Measurements from ENCODE around the gene RBM14. TPM values are rescaled to one million over a fixed set of nuclear protein-coding genes. Genes with fewer than 3 reads are reported as not detected.
"Not testable (repeated sequence)": the region's sequence is repeated elsewhere in the genome, so short reads cannot be mapped to it uniquely, and the experiment has no call there.

Gene RBM14
- total RNA-seq, 1 donor, result 22.4 TPM

DNA sequence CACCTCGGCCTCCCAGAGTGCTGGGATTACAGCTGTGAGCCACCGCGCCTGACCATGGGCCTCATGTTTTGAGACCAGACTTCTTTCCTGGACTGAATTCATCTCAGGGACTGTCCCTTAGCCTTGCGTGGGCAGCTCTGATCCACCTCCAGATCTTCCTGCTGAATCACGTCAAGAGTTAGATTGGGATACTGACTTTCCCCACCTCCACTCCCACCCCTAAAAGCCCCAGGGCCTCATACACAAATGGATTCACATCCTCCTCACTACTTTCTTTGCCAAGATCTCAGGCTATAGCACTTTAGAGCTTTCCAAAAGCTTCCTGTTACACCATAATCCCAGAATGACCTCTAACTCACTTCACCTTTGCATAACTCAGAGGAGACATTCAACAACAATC, 35.6 kb upstream of the RBM14 start:
- peaks cover 9% of the 10 kb centered on the region for H3K4me1 ChIP-seq (ENCODE audit: insufficient read depth, low read length)
- no peaks in the 10 kb centered on the region for H3K36me3 ChIP-seq (ENCODE audit: insufficient read depth, low read length)
- no peak overlapping the region for H3K4me3 ChIP-seq (ENCODE audit: insufficient read depth, low read length)
- no peak overlapping the region for H3K4me2 ChIP-seq (ENCODE audit: insufficient read depth, low read length)
- H3K27ac ChIP-seq (ENCODE audit: low read depth, low read length), result no peak overlapping the region
- TF ChIP-seq, protein P1, sequence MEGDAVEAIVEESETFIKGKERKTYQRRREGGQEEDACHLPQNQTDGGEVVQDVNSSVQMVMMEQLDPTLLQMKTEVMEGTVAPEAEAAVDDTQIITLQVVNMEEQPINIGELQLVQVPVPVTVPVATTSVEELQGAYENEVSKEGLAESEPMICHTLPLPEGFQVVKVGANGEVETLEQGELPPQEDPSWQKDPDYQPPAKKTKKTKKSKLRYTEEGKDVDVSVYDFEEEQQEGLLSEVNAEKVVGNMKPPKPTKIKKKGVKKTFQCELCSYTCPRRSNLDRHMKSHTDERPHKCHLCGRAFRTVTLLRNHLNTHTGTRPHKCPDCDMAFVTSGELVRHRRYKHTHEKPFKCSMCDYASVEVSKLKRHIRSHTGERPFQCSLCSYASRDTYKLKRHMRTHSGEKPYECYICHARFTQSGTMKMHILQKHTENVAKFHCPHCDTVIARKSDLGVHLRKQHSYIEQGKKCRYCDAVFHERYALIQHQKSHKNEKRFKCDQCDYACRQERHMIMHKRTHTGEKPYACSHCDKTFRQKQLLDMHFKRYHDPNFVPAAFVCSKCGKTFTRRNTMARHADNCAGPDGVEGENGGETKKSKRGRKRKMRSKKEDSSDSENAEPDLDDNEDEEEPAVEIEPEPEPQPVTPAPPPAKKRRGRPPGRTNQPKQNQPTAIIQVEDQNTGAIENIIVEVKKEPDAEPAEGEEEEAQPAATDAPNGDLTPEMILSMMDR (IDR thresholded peaks at IDR 0.05; ENCODE audit: extremely low read depth, low read depth, low read length), result no peak
- H3K9me3 ChIP-seq (ENCODE audit: low read depth, low read length), result no peaks in the 10 kb centered on the region
- H3K79me2 ChIP-seq (ENCODE audit: insufficient read depth, low read length), result no peaks in the 10 kb centered on the region
- no peaks in the 10 kb centered on the region for H4K20me1 ChIP-seq (ENCODE audit: insufficient read depth, low read length)
- no peaks in the 10 kb centered on the region for H3K27me3 ChIP-seq (ENCODE audit: insufficient read depth, low read length)
- no peak overlapping the region for H2AFZ ChIP-seq (ENCODE audit: low read length)
- peak; percentile 81 for DNase-seq (ENCODE audit: insufficient read length, low spot score, missing footprints)

DNA sequence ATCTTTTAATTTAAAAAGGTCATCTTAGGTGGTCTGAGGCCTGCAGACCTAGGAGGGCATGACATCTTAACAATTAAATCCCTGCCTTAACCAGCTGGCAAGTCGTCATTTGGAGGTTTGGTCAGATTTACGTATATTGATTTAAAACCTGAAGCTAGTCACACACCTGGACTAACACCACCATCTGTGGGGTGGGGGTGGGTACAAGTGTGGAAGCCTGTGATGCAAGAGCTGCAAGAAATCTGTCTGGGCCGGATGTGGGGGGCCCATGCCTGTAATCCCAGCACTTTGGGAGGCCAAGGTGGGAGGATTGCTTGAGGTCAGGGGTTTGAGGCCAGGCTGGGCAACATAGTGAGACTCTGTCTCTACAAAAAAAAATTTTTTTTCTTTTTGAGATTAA, 35.2 kb upstream of the RBM14 start:
- Histone ChIP-seq H3K79me2 (ENCODE audit: insufficient read depth, low read length) (no peaks in the 10 kb centered on the region), H3K9me3 (ENCODE audit: low read depth, low read length) (no peaks in the 10 kb centered on the region), H3K4me2 (ENCODE audit: insufficient read depth, low read length) (no peak overlapping the region), H4K20me1 (ENCODE audit: insufficient read depth, low read length) (no peaks in the 10 kb centered on the region), H3K27ac (ENCODE audit: low read depth, low read length) (no peak overlapping the region), H3K4me3 (ENCODE audit: insufficient read depth, low read length) (no peak overlapping the region), H2AFZ (ENCODE audit: low read length) (no peak overlapping the region), H3K4me1 (ENCODE audit: insufficient read depth, low read length) (peaks cover 9% of the 10 kb centered on the region), H3K36me3 (ENCODE audit: insufficient read depth, low read length) (no peaks in the 10 kb centered on the region), H3K27me3 (ENCODE audit: insufficient read depth, low read length) (no peaks in the 10 kb centered on the region)
- peak; percentile 8 for DNase-seq (ENCODE audit: insufficient read length, low spot score, missing footprints)
- TF ChIP-seq, protein P1 (IDR thresholded peaks at IDR 0.05; ENCODE audit: extremely low read depth, low read depth, low read length), result no peak

DNA sequence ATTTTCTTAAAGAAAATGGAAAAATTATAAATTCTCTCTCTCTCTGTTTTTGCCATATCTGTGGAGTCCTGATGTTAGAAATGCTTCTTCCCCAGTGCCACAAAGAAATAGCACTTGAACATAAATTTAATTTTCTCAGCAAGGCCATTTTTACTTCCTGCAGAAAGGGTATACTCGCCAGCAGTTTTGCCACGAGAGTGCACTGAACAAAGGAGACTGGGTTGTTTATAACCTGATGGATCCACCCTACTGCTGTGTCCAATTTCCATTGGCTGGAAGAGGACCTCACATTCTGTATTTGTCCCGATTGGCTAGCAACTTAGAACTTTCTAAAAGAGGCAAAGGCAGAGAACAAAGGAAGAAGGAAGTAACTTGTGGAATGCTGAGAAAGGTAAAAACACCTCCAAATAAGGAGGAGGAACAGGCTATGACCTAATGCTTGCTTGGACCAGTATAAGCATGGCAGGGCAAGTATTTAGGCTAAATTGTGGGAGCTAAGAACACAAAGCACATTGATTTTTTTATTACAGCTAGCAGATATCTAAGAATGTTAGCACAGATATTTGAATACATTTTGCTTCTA, 33.8 kb upstream of the RBM14 start:
- not testable (repeated sequence) for H3K27me3 ChIP-seq (ENCODE audit: insufficient read depth, low read length); H3K36me3 ChIP-seq (ENCODE audit: insufficient read depth, low read length); DNase-seq (ENCODE audit: insufficient read length, low spot score, missing footprints); H3K4me2 ChIP-seq (ENCODE audit: insufficient read depth, low read length); H3K79me2 ChIP-seq (ENCODE audit: insufficient read depth, low read length); H3K4me3 ChIP-seq (ENCODE audit: insufficient read depth, low read length); H3K9me3 ChIP-seq (ENCODE audit: low read depth, low read length); H3K27ac ChIP-seq (ENCODE audit: low read depth, low read length); H3K4me1 ChIP-seq (ENCODE audit: insufficient read depth, low read length); H2AFZ ChIP-seq (ENCODE audit: low read length); H4K20me1 ChIP-seq (ENCODE audit: insufficient read depth, low read length)

DNA sequence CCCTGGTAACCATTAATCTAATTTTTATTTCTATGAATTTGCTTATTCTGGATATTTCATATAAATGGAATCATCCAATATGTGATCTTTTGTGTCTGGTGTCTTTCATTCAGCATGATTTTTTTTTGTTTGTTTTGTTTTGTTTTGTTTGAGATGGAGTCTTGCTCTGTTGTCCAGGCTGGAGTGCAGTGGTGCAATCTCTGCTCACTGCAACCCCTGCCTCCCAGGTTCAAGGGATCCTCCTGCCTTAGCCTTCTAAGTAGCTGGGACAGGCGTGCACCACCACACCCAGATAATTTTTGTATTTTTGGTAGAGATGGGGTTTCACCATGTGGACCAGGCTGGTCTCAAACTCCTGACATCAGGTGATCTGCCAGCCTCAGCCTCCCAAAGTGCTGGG, 31.0 kb upstream of the RBM14 start:
- H4K20me1 ChIP-seq (ENCODE audit: insufficient read depth, low read length); H3K4me3 ChIP-seq (ENCODE audit: insufficient read depth, low read length); H3K79me2 ChIP-seq (ENCODE audit: insufficient read depth, low read length); H3K36me3 ChIP-seq (ENCODE audit: insufficient read depth, low read length); H3K4me2 ChIP-seq (ENCODE audit: insufficient read depth, low read length); H3K9me3 ChIP-seq (ENCODE audit: low read depth, low read length); DNase-seq (ENCODE audit: insufficient read length, low spot score, missing footprints); H3K4me1 ChIP-seq (ENCODE audit: insufficient read depth, low read length); H3K27ac ChIP-seq (ENCODE audit: low read depth, low read length); H3K27me3 ChIP-seq (ENCODE audit: insufficient read depth, low read length); H2AFZ ChIP-seq (ENCODE audit: low read length): not testable (repeated sequence)

DNA sequence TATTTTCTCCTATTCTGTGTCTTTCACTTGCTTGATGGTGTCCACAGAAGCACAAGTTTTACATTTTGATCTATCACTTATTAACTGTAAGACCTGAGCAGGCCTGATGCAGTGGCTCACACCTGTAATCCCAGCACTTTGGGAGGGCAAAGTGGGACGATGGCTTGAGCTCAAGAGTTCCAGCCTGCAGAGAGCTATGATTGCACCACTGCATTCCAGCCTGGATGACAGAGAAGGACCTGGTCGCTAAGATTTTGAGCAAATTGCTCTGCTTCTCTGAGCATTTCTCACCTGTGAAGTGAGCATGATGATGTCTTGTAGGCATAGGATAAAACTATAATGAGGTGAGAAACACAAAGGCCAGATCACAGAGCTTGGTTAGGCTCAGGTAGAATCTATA, 30.3 kb upstream of the RBM14 start:
- Histone ChIP-seq H3K36me3 (ENCODE audit: insufficient read depth, low read length) (no peaks in the 10 kb centered on the region), H3K4me3 (ENCODE audit: insufficient read depth, low read length) (no peak overlapping the region), H2AFZ (ENCODE audit: low read length) (no peak overlapping the region)

DNA sequence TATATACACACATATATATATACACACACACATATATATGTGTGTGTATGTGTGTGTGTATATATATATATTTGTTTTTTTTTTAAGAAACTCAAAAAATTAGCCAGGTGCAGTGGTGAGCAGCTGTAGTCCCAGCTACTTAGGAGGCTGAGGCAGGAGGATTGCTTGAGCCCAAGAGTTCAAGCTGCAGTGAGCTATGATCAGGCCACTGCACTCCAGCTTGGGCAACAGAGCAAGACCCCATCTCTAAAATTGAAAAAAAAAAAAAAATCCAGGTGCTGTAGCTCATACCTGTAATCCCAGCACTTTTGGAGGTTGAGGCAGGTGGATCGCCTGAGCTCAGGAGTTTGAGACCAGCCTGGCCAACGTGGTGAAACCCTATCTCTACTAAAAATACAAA, 27.1 kb upstream of the RBM14 start:
- H3K36me3 ChIP-seq (ENCODE audit: insufficient read depth, low read length); H2AFZ ChIP-seq (ENCODE audit: low read length); H3K27ac ChIP-seq (ENCODE audit: low read depth, low read length); H3K4me1 ChIP-seq (ENCODE audit: insufficient read depth, low read length); H4K20me1 ChIP-seq (ENCODE audit: insufficient read depth, low read length); H3K27me3 ChIP-seq (ENCODE audit: insufficient read depth, low read length); H3K4me3 ChIP-seq (ENCODE audit: insufficient read depth, low read length); H3K9me3 ChIP-seq (ENCODE audit: low read depth, low read length); DNase-seq (ENCODE audit: insufficient read length, low spot score, missing footprints); H3K4me2 ChIP-seq (ENCODE audit: insufficient read depth, low read length): not testable (repeated sequence)
- H3K79me2 ChIP-seq (ENCODE audit: insufficient read depth, low read length), result peaks cover 14% of the 10 kb centered on the region

More for the DNA sequence above, 30.3 kb upstream of the RBM14 start:
- Histone ChIP-seq H3K9me3 (ENCODE audit: low read depth, low read length) (no peaks in the 10 kb centered on the region), H3K27me3 (ENCODE audit: insufficient read depth, low read length) (no peaks in the 10 kb centered on the region), H3K4me1 (ENCODE audit: insufficient read depth, low read length) (peaks cover under 1% of the 10 kb centered on the region), H3K27ac (ENCODE audit: low read depth, low read length) (no peak overlapping the region), H4K20me1 (ENCODE audit: insufficient read depth, low read length) (no peaks in the 10 kb centered on the region), H3K79me2 (ENCODE audit: insufficient read depth, low read length) (no peaks in the 10 kb centered on the region), H3K4me2 (ENCODE audit: insufficient read depth, low read length) (no peak overlapping the region)
- TF ChIP-seq, protein P1 (IDR thresholded peaks at IDR 0.05; ENCODE audit: extremely low read depth, low read depth, low read length), result no peak
- no peak for DNase-seq (ENCODE audit: insufficient read length, low spot score, missing footprints)
